Hepatocyte (in vitro differentiated cells): Measurements from ENCODE around the gene ARHGAP28.

Experiments
- CTCF ChIP-seq: fragments of 200-600 bp; sonication (generic); IDR thresholded peaks from 2 replicates; pipeline ENCODE4 v1.5.1; 2016; ENCODE audit warnings: antibody characterized with exemption, mild to moderate bottlenecking; ENCODE audit not compliant: poor library complexity
- EZH2 ChIP-seq: fragments of 200-600 bp; sonication (generic); IDR thresholded peaks from 2 replicates; pipeline ENCODE4 v1.6.1; 2016; ENCODE audit warnings: antibody characterized with exemption, mild to moderate bottlenecking, borderline replicate concordance
- EZH2phosphoT487 ChIP-seq: fragments of 200-600 bp; sonication (generic); IDR thresholded peaks from one replicate; pipeline ENCODE4 v1.6.1; 2018; ENCODE audit warnings: antibody characterized with exemption, mild to moderate bottlenecking, low read depth, moderate library complexity; ENCODE audit not compliant: unreplicated experiment, severe bottlenecking

GRCh38 chr18:6866552-6867085 lies 137.1 kb downstream of the ARHGAP28 start:
- TF ChIP-seq CTCF (no peak), EZH2 (no peak), EZH2phosphoT487 (no peak)
